T-helper 2 cell treated with Interferon-gamma antibody and Interleukin-4, amounts not matched to agents 5 μg/mL and 100 μg/mL, for 36 hours (primary cell): ENCODE data around the gene TMEM252.

Experiments used
- DNase-seq: peaks from one replicate; pipeline ENCODE4 v3.0.0; 2021; ENCODE audit warnings: low spot score
- H3K27ac Mint-ChIP-seq: one replicate; pipeline ENCODE4 v1.8.0; 2021; ENCODE audit warnings: mild to moderate bottlenecking, mixed read lengths
- H3K27me3 Mint-ChIP-seq: one replicate; pipeline ENCODE4 v1.8.0; 2021; ENCODE audit warnings: low read depth, mixed read lengths
- H3K36me3 Mint-ChIP-seq: one replicate; pipeline ENCODE4 v1.8.0; 2021; ENCODE audit warnings: low read depth, mixed read lengths
- H3K4me1 Mint-ChIP-seq: one replicate; pipeline ENCODE4 v1.8.0; 2021; ENCODE audit warnings: low read depth, mixed read lengths
- H3K4me3 Mint-ChIP-seq: one replicate; pipeline ENCODE4 v1.8.0; 2022; ENCODE audit warnings: mild to moderate bottlenecking, moderate library complexity, mixed read lengths
- H3K9me3 Mint-ChIP-seq: one replicate; pipeline ENCODE4 v1.8.0; 2021; ENCODE audit warnings: mixed read lengths

TMEM252 gene

DNA sequence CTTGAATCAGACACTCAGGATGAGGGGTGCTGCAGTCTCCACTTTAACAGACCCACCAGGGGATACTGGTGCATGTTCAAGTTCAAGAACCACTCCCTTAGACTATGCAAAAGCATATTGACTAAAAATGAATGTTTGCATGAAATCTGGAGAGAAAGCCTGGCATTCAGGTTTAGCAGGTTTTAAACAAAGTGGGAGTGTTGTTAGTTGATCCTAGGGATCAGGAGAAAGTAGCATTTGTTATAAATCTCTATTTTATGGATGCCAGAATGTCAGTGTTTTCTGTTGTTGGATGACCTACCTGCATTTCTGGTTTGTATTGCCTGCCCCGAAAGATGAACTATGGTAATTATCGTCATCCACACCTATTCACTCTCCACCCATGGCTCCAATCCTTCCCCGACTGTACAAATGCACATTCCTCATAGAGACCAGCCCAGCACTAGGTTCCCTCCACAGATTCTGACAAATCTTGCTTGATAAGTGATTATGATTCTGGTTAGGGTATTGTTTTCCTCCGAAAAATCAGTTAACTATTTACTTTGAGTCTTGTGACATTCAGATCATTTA, 17.2 kb downstream of the TMEM252 start:
- peaks cover under 1% of the 10 kb centered on the region for H3K9me3 Mint-ChIP-seq
- H3K4me1 Mint-ChIP-seq, result no peaks in the 10 kb centered on the region
- H3K27ac Mint-ChIP-seq, result no peak overlapping the region
- peaks cover 22% of the 10 kb centered on the region for H3K27me3 Mint-ChIP-seq
- H3K4me3 Mint-ChIP-seq, result no peak overlapping the region
- no peaks in the 10 kb centered on the region for H3K36me3 Mint-ChIP-seq
- DNase-seq, result no peak

DNA sequence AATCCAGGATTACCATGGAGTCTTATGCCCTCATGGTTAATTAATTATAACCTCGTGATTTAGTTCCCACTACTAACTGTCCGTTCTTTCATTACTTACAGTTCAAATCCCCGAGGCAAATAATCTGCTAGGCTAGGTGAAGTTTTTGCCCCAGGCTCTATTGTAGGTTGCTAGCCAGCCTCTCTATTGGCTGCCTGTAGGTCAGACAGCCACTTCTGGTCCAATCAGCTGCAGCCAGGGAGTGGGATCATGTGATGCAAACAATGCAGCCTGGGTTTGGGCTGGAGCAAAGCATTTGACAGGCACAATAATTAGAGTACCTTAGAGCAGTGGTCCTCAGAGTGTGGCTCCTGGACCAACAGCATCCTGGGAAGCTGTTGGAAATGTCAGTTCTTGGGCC, 17.7 kb downstream of the TMEM252 start:
- H3K4me3 Mint-ChIP-seq, result no peak overlapping the region
- no peaks in the 10 kb centered on the region for H3K36me3 Mint-ChIP-seq
- H3K4me1 Mint-ChIP-seq, result no peaks in the 10 kb centered on the region
- H3K9me3 Mint-ChIP-seq, result peaks cover 5% of the 10 kb centered on the region
- H3K27me3 Mint-ChIP-seq, result peaks cover 25% of the 10 kb centered on the region
- H3K27ac Mint-ChIP-seq, result no peak overlapping the region
- no peak for DNase-seq

DNA sequence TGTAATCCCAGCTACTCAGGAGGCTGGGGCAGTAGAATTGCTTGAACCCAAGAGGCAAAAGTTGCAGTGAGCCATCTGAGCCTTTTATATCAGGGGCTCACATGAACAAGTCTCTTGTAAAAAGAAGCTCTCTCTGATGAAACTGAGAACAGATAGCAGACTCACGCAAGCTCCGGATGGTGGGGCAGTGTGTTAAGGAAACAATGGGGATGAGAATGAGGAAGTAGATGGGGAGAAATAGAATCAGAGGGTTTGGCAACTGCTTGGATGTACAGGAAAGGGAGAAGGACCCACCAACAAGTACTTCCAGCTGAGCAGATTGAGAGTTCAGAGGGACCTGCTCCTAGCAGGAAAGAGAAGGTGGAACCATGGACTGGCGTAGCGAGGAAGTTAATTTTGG, 18.6 kb downstream of the TMEM252 start:
- Mint-ChIP-seq H3K9me3 (peaks cover 5% of the 10 kb centered on the region), H3K4me3 (no peak overlapping the region), H3K27me3 (peaks cover 28% of the 10 kb centered on the region), H3K36me3 (no peaks in the 10 kb centered on the region), H3K4me1 (no peaks in the 10 kb centered on the region), H3K27ac (no peak overlapping the region)
- no peak for DNase-seq

DNA sequence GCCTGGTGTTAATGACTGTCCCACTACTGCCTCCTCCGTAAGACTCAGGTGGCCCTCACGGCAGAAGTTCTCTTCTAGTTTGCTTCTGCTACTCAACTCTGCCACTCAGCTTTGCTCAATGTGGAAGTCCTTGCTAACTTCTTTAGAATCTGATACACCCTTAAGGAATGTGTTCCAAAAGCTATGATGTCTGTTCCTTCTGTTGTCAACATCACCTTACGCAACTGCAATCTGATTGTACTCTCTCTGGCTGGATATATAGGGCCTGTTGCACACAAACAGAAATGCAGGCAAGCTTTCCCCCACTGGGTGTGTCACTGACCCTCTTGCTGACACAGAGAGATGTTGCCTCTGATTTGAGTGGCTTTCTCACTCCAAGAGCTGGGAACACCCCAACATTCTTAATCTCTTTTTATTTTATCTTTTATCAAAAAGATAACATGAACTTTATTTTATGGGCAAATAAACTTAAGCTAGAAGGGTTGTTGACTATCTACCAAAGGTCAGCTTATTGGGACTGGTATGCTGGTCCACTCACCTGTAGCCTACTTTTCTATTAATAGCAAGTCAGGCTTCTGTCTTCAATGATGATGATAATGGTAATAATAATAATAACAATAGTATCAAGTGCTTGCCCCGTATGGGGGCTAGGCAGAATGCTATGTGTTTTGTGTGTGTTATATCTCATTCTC, 25.2 kb downstream of the TMEM252 start:
- Mint-ChIP-seq H3K36me3 (no peaks in the 10 kb centered on the region), H3K27ac (no peak overlapping the region), H3K9me3 (peaks cover 5% of the 10 kb centered on the region), H3K4me3 (no peak overlapping the region), H3K4me1 (no peaks in the 10 kb centered on the region), H3K27me3 (peaks cover 14% of the 10 kb centered on the region)
- no peak for DNase-seq

DNA sequence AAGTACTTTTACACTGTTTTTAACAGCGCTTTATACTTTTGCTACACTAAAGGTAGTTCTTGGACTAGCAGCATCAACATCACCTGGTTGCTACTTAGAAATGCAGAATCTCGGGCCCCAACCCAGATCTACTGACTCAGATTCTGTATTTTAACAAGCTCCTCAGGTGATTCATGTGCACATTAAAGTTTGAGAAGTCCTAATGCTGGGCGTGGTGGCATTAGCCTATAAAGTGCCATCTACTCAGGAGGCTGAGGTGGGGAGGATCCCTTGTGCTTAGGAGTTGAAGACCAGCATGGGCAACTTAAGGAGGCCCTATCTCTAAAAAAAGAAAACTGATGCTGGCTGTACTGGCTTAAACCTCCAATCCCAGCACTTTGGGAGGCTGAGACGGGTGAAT, 26.7 kb downstream of the TMEM252 start:
- no peaks in the 10 kb centered on the region for H3K36me3 Mint-ChIP-seq
- H3K4me3 Mint-ChIP-seq, result no peak overlapping the region
- no peaks in the 10 kb centered on the region for H3K4me1 Mint-ChIP-seq

DNA sequence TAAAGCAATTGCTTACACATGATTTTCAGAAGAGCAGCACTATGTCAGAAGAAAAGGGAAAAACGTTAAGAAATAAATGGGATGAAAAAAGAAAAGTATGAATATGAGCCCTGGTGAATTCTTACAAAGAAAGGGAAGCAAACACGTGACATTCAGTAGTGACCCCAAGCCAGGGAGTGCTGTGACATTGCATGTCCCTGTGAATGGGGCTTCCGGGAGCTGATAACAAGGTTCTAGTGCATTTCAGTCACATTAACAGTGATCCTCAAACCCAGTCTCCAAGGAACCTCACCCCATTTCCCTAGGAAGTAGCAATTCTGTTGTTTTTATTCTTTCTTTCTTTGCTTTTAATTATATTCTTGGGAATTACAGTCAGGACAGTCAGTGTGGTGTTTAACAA, 27.3 kb downstream of the TMEM252 start:
- no peaks in the 10 kb centered on the region for H3K36me3 Mint-ChIP-seq
- no peaks in the 10 kb centered on the region for H3K4me1 Mint-ChIP-seq
- DNase-seq, result no peak
- H3K27ac Mint-ChIP-seq, result no peak overlapping the region
- H3K4me3 Mint-ChIP-seq, result no peak overlapping the region
- H3K27me3 Mint-ChIP-seq, result peaks cover 7% of the 10 kb centered on the region
- peaks cover 3% of the 10 kb centered on the region for H3K9me3 Mint-ChIP-seq

More for the DNA sequence above, 26.7 kb downstream of the TMEM252 start:
- no peak for DNase-seq
- Mint-ChIP-seq H3K9me3 (peaks cover 5% of the 10 kb centered on the region), H3K27me3 (peaks cover 13% of the 10 kb centered on the region), H3K27ac (no peak overlapping the region)

DNA sequence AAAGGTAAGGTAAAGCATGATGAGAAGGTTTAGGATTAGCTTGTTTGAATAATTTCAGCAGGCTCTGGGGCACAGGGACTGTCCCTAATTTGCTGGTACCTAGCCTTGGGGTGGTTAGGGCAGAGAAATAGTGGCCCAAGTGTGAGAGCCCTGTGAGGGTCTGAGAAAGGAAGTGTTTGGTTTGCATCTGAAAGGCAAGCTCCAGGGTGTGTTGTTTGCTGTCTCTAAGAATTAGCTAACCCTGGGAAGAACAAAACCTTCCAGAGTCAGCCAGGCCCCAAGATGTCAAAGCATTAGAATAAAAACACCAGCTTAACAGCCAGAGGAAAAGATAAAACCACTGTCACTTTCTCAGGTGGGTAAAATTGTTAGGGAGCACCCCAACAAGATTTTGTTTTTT, 31.0 kb downstream of the TMEM252 start:
- H3K4me3 Mint-ChIP-seq, result no peak overlapping the region
- H3K36me3 Mint-ChIP-seq, result no peaks in the 10 kb centered on the region

DNA sequence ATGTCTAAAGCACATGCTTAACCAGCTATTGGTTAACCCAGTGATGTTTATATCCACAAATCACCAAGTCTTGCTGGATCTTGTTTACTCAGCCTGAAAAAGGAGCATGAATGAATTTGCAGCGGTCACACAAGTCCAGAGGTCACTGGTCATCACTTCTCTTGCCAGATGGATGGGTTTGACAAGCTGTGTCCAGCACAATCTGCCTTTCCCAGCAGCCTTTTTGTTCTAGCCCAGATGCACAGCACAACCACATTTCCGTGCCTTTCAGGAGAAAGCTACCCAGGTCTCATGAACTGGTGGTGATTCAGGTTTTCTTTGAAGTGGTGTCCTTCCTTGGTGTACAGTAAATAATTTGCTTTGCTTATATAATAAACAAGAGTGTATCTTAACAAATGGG, 32.1 kb downstream of the TMEM252 start:
- no peak for DNase-seq
- H3K27me3 Mint-ChIP-seq, result no peaks in the 10 kb centered on the region

More for the DNA sequence above, 31.0 kb downstream of the TMEM252 start:
- H3K9me3 Mint-ChIP-seq, result no peaks in the 10 kb centered on the region
- no peak for DNase-seq
- no peaks in the 10 kb centered on the region for H3K4me1 Mint-ChIP-seq
- no peaks in the 10 kb centered on the region for H3K27me3 Mint-ChIP-seq
- no peak overlapping the region for H3K27ac Mint-ChIP-seq

DNA sequence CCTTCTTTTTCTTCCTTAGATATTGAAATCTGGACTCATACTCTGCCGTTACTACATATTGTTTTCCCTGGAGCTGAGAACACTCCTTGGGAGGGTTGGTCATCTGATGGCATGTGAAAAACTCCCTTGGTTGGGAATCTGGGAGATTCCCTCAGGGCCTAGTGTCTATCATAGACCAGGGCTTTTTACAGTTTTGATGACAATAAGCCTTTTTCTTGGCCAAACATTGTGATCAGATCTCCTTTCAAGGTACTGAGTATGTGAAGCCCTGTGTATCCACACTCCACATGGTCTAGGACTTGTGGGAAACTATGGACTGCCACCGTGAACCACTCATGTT, 32.9 kb downstream of the TMEM252 start:
- no peaks in the 10 kb centered on the region for H3K9me3 Mint-ChIP-seq
- no peaks in the 10 kb centered on the region for H3K4me1 Mint-ChIP-seq
- H3K4me3 Mint-ChIP-seq, result no peak overlapping the region
- no peaks in the 10 kb centered on the region for H3K27me3 Mint-ChIP-seq
- H3K27ac Mint-ChIP-seq, result no peak overlapping the region
- no peaks in the 10 kb centered on the region for H3K36me3 Mint-ChIP-seq
- no peak for DNase-seq

More for the DNA sequence above, 32.1 kb downstream of the TMEM252 start:
- Mint-ChIP-seq H3K9me3 (no peaks in the 10 kb centered on the region), H3K36me3 (no peaks in the 10 kb centered on the region), H3K4me3 (no peak overlapping the region), H3K4me1 (no peaks in the 10 kb centered on the region), H3K27ac (no peak overlapping the region)

DNA sequence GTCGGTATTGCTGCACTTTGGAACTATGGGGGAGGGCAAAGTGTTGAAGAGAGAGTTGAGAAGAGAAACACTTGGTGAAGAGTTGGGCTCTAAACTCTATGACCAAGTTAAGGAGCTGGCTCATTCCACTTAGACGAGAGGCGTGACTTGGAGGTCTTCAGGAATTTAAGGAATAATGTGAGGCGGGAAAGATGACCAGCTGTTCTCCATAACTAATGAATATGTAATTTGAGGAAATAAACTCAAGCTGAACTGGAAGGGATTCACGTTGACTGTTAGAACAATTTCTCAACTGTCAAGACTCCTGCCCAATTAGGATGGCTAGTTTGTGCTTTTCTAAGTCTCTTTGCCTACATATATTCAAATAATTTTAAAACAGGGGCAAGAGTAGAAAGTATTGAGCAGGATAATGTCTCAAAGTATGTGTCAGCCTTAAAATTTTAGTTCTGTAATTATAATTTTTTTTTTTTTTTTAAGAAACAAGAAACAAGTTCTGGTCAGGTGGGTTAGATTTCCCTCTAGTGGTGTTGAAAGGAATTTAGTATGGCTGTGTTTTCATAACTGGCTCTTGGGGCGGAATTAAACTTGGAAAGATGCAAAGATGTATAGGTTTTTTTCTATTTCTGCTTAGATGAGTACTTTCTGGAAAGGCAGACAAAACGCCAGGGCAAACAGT, 33.4 kb downstream of the TMEM252 start:
- Mint-ChIP-seq H3K4me3 (no peak overlapping the region), H3K27me3 (no peaks in the 10 kb centered on the region), H3K27ac (no peak overlapping the region), H3K9me3 (no peaks in the 10 kb centered on the region), H3K4me1 (no peaks in the 10 kb centered on the region), H3K36me3 (no peaks in the 10 kb centered on the region)
- DNase-seq, result no peak

DNA sequence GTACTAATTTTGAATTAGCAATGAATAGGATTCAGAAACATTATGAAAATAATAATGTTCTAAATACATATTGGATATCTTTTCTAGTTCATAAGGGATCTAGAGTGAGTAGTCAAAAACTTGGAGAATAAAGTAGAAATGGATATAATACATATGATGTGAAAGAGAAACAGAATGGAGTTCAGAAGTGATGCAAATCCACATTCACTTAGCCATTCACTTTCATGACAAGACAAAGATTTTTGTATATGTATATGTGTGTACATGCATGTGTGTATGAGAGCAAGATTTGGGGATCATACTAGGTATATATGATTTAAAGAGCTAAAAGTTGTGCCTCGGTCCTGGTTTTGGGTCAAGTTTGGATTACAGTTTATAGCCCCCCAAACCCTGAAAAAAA, 34.1 kb downstream of the TMEM252 start:
- H3K4me1 Mint-ChIP-seq, result no peaks in the 10 kb centered on the region
- H3K27me3 Mint-ChIP-seq, result no peaks in the 10 kb centered on the region
- no peak overlapping the region for H3K27ac Mint-ChIP-seq
- no peaks in the 10 kb centered on the region for H3K36me3 Mint-ChIP-seq
- no peak for DNase-seq
- H3K4me3 Mint-ChIP-seq, result no peak overlapping the region
- H3K9me3 Mint-ChIP-seq, result no peaks in the 10 kb centered on the region

DNA sequence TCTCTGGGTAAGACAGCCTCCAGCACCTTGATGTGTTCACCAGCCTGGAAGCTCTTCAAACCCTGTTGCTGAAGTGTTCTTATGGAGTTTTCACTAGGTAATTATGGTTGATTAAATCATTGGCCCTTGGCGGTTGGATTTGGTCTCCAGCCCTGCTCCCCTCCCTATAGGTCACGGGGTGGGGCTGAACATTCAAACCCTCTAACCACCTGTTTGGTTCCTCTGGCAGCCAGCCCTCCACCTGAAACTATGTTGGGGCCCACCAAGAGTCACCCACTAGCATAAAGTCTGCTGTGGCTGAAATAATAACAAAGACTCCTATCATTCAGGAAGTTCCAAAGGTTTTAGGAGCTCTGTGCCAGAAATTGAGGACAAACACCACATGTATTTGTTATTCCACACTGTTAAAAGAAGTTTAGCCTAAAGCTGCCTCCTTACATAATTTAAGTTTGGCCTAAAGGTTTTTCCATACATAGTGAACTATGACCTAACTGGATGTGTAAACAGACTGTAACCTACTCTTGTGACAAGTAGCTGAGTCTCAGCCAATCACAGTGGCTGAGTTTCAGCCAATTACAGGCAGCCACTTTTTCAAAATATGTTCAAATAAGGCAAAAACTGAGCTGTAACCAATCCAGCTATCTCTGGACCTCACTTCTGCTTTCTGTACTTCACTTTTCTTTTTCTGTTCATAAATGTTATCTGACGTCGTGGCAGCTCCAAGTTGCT, 34.8 kb downstream of the TMEM252 start:
- H3K9me3 Mint-ChIP-seq, result no peaks in the 10 kb centered on the region
- H3K27me3 Mint-ChIP-seq, result no peaks in the 10 kb centered on the region
- no peak overlapping the region for H3K27ac Mint-ChIP-seq
- H3K4me1 Mint-ChIP-seq, result no peaks in the 10 kb centered on the region
- H3K36me3 Mint-ChIP-seq, result no peaks in the 10 kb centered on the region
- H3K4me3 Mint-ChIP-seq, result no peak overlapping the region
- DNase-seq, result no peak

DNA sequence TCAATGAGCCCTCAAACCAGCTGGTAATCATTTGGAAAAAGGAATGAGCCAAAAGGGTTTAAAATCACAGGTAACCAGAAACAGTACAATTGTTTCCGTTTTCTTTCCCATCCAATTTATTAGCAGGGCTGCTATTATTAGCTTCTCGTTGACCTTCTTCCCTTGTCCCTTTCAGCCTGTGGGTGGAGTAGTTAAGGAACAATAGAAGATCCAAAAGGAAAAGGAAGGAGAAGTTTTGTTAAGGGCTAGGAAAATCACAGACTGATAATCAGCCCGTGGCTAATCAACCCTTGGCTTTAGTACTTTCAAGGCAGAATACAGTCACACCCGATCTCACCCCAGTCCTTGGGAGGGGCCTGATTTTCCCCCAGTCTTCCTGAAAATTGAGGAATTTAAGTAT, 38.4 kb downstream of the TMEM252 start:
- H3K27ac Mint-ChIP-seq, result no peak overlapping the region
- no peaks in the 10 kb centered on the region for H3K9me3 Mint-ChIP-seq
- no peaks in the 10 kb centered on the region for H3K36me3 Mint-ChIP-seq
- no peak overlapping the region for H3K4me3 Mint-ChIP-seq
- H3K27me3 Mint-ChIP-seq, result peaks cover 9% of the 10 kb centered on the region
- peaks cover 2% of the 10 kb centered on the region for H3K4me1 Mint-ChIP-seq
- DNase-seq, result no peak
